ENCODE data around the gene NRP1.

NRP1 gene

GRCh38 chr10:33201056-33201780, 133.2 kb downstream of the NRP1 start:
- H3K36me3 ChIP-seq (ENCODE audit: control insufficient read depth in 1 of 2, insufficient read depth in 2 of 2, low read length in 2 of 2): peaks cover 15 to 33% of the 10 kb centered on the region in 2 donors

GRCh38 chr10:33199731-33200232, 134.7 kb downstream of the NRP1 start:
- H3K9me3 ChIP-seq (ENCODE audit: control insufficient read depth in 1 of 2, low read length in 2 of 2): no peaks in the 10 kb centered on the region
- peaks cover 0 to 29% of the 10 kb centered on the region in 2 donors for H3K4me1 ChIP-seq (ENCODE audit: control insufficient read depth in 1 of 2, insufficient read depth in 2 of 2, low read length in 2 of 2)
- no peaks in the 10 kb centered on the region for H3K27me3 ChIP-seq (ENCODE audit: low read depth, low read length)
- peaks cover 11 to 25% of the 10 kb centered on the region in 2 donors for H3K36me3 ChIP-seq (ENCODE audit: control insufficient read depth in 1 of 2, insufficient read depth in 2 of 2, low read length in 2 of 2)
- no peak overlapping the region for H3K27ac ChIP-seq (ENCODE audit: low read length)
- H3K4me3 ChIP-seq (ENCODE audit: low read depth in 1 of 2, low read length in 2 of 2): no peak overlapping the region

More at GRCh38 chr10:33201056-33201780, 133.2 kb downstream of the NRP1 start:
- no peak overlapping the region for H3K27ac ChIP-seq (ENCODE audit: low read length)
- H3K9me3 ChIP-seq (ENCODE audit: control insufficient read depth in 1 of 2, low read length in 2 of 2): no peaks in the 10 kb centered on the region
- H3K4me1 ChIP-seq (ENCODE audit: control insufficient read depth in 1 of 2, insufficient read depth in 2 of 2, low read length in 2 of 2): peaks cover 0 to 16% of the 10 kb centered on the region in 2 donors
- H3K27me3 ChIP-seq (ENCODE audit: low read depth, low read length): no peaks in the 10 kb centered on the region
- no peak overlapping the region for H3K4me3 ChIP-seq (ENCODE audit: low read depth in 1 of 2, low read length in 2 of 2)

- Histone ChIP-seq H3K36me3 (ENCODE audit: control insufficient read depth in 1 of 2, insufficient read depth in 2 of 2, low read length in 2 of 2) (peaks cover 11 to 25% of the 10 kb centered on the region in 2 donors), H3K9me3 (ENCODE audit: control insufficient read depth in 1 of 2, low read length in 2 of 2) (no peaks in the 10 kb centered on the region), H3K4me3 (ENCODE audit: low read depth in 1 of 2, low read length in 2 of 2) (no peak overlapping the region), H3K27ac (ENCODE audit: low read length) (no peak overlapping the region), H3K4me1 (ENCODE audit: control insufficient read depth in 1 of 2, insufficient read depth in 2 of 2, low read length in 2 of 2) (peaks cover 6 to 40% of the 10 kb centered on the region in 2 donors), H3K27me3 (ENCODE audit: low read depth, low read length) (no peaks in the 10 kb centered on the region)
These were observed 135.9 kb downstream of the NRP1 start for GRCh38 chr10:33198610-33199009.

GRCh38 chr10:33196710-33197491, 137.6 kb downstream of the NRP1 start:
- Histone ChIP-seq H3K4me3 (ENCODE audit: low read depth in 1 of 2, low read length in 2 of 2) (peak overlapping the region; percentile 49 to 61), H3K27me3 (ENCODE audit: low read depth, low read length) (no peaks in the 10 kb centered on the region), H3K36me3 (ENCODE audit: control insufficient read depth in 1 of 2, insufficient read depth in 2 of 2, low read length in 2 of 2) (peaks cover under 1 to 20% of the 10 kb centered on the region in 2 donors), H3K9me3 (ENCODE audit: control insufficient read depth in 1 of 2, low read length in 2 of 2) (no peaks in the 10 kb centered on the region), H3K27ac (ENCODE audit: low read length) (peak overlapping the region; percentile 50), H3K4me1 (ENCODE audit: control insufficient read depth in 1 of 2, insufficient read depth in 2 of 2, low read length in 2 of 2) (peaks cover 11 to 43% of the 10 kb centered on the region in 2 donors)

GRCh38 chr10:33196377-33196706, 138.1 kb downstream of the NRP1 start:
- Histone ChIP-seq H3K4me3 (ENCODE audit: low read depth in 1 of 2, low read length in 2 of 2) (no peak overlapping the region), H3K27ac (ENCODE audit: low read length) (peak overlapping the region; percentile 50), H3K27me3 (ENCODE audit: low read depth, low read length) (no peaks in the 10 kb centered on the region), H3K9me3 (ENCODE audit: control insufficient read depth in 1 of 2, low read length in 2 of 2) (no peaks in the 10 kb centered on the region), H3K36me3 (ENCODE audit: control insufficient read depth in 1 of 2, insufficient read depth in 2 of 2, low read length in 2 of 2) (peaks cover 0 to 19% of the 10 kb centered on the region in 2 donors), H3K4me1 (ENCODE audit: control insufficient read depth in 1 of 2, insufficient read depth in 2 of 2, low read length in 2 of 2) (peaks cover 11 to 43% of the 10 kb centered on the region in 2 donors)

GRCh38 chr10:33195608-33196376, 138.7 kb downstream of the NRP1 start:
- H3K9me3 ChIP-seq (ENCODE audit: control insufficient read depth in 1 of 2, low read length in 2 of 2): no peaks in the 10 kb centered on the region
- H3K27ac ChIP-seq (ENCODE audit: low read length): peak overlapping the region; percentile 50
- peaks cover 0 to 24% of the 10 kb centered on the region in 2 donors for H3K36me3 ChIP-seq (ENCODE audit: control insufficient read depth in 1 of 2, insufficient read depth in 2 of 2, low read length in 2 of 2)
- no peaks in the 10 kb centered on the region for H3K27me3 ChIP-seq (ENCODE audit: low read depth, low read length)
- peaks cover 11 to 43% of the 10 kb centered on the region in 2 donors for H3K4me1 ChIP-seq (ENCODE audit: control insufficient read depth in 1 of 2, insufficient read depth in 2 of 2, low read length in 2 of 2)
- no peak overlapping the region for H3K4me3 ChIP-seq (ENCODE audit: low read depth in 1 of 2, low read length in 2 of 2)

- Histone ChIP-seq H3K36me3 (ENCODE audit: control insufficient read depth in 1 of 2, insufficient read depth in 2 of 2, low read length in 2 of 2) (peaks cover 7 to 11% of the 10 kb centered on the region in 2 donors), H3K27ac (ENCODE audit: low read length) (peak overlapping the region; percentile 27), H3K27me3 (ENCODE audit: low read depth, low read length) (no peaks in the 10 kb centered on the region), H3K4me1 (ENCODE audit: control insufficient read depth in 1 of 2, insufficient read depth in 2 of 2, low read length in 2 of 2) (peaks cover 11 to 43% of the 10 kb centered on the region in 2 donors), H3K9me3 (ENCODE audit: control insufficient read depth in 1 of 2, low read length in 2 of 2) (no peaks in the 10 kb centered on the region), H3K4me3 (ENCODE audit: low read depth in 1 of 2, low read length in 2 of 2) (no peak overlapping the region)
These were observed 140.6 kb downstream of the NRP1 start for GRCh38 chr10:33193701-33194521.

GRCh38 chr10:33193057-33193700, 141.3 kb downstream of the NRP1 start:
- H3K27ac ChIP-seq (ENCODE audit: low read length): peak overlapping the region; percentile 27
- H3K9me3 ChIP-seq (ENCODE audit: control insufficient read depth in 1 of 2, low read length in 2 of 2): no peaks in the 10 kb centered on the region
- peaks cover 7 to 11% of the 10 kb centered on the region in 2 donors for H3K36me3 ChIP-seq (ENCODE audit: control insufficient read depth in 1 of 2, insufficient read depth in 2 of 2, low read length in 2 of 2)
- no peak overlapping the region for H3K4me3 ChIP-seq (ENCODE audit: low read depth in 1 of 2, low read length in 2 of 2)
- no peaks in the 10 kb centered on the region for H3K27me3 ChIP-seq (ENCODE audit: low read depth, low read length)
- peaks cover 11 to 37% of the 10 kb centered on the region in 2 donors for H3K4me1 ChIP-seq (ENCODE audit: control insufficient read depth in 1 of 2, insufficient read depth in 2 of 2, low read length in 2 of 2)

- H3K36me3 ChIP-seq (ENCODE audit: control insufficient read depth in 1 of 2, insufficient read depth in 2 of 2, low read length in 2 of 2): peaks cover 15 to 16% of the 10 kb centered on the region in 2 donors
- peaks cover 11 to 32% of the 10 kb centered on the region in 2 donors for H3K4me1 ChIP-seq (ENCODE audit: control insufficient read depth in 1 of 2, insufficient read depth in 2 of 2, low read length in 2 of 2)
- H3K27me3 ChIP-seq (ENCODE audit: low read depth, low read length): no peaks in the 10 kb centered on the region
- no peak overlapping the region for H3K27ac ChIP-seq (ENCODE audit: low read length)
- H3K4me3 ChIP-seq (ENCODE audit: low read depth in 1 of 2, low read length in 2 of 2): no peak overlapping the region
- H3K9me3 ChIP-seq (ENCODE audit: control insufficient read depth in 1 of 2, low read length in 2 of 2): no peaks in the 10 kb centered on the region
These were observed 142.3 kb downstream of the NRP1 start for GRCh38 chr10:33192190-33192589.

- Histone ChIP-seq H3K4me1 (ENCODE audit: control insufficient read depth in 1 of 2, insufficient read depth in 2 of 2, low read length in 2 of 2) (peaks cover 11 to 20% of the 10 kb centered on the region in 2 donors), H3K27ac (ENCODE audit: low read length) (no peak overlapping the region), H3K36me3 (ENCODE audit: control insufficient read depth in 1 of 2, insufficient read depth in 2 of 2, low read length in 2 of 2) (peaks cover 15 to 24% of the 10 kb centered on the region in 2 donors), H3K4me3 (ENCODE audit: low read depth in 1 of 2, low read length in 2 of 2) (no peak overlapping the region), H3K9me3 (ENCODE audit: control insufficient read depth in 1 of 2, low read length in 2 of 2) (no peaks in the 10 kb centered on the region), H3K27me3 (ENCODE audit: low read depth, low read length) (no peaks in the 10 kb centered on the region)
These were observed 144.1 kb downstream of the NRP1 start for GRCh38 chr10:33190406-33190805.

All from muscle layer of duodenum (tissue), 2 donors.